Keratinocyte (primary cell): Measurements from ENCODE around the gene USH2A.

Source experiments
- CTCF ChIP-seq, 3 experiments: IDR thresholded peaks in 1 of 3; conservative IDR thresholded peaks in 1 of 3; optimal IDR thresholded peaks in 1 of 3; 2 replicates in 2 of 3; 3 replicates in 1 of 3; pipeline versions ENCODE3 to v1.5.1; 2011; ENCODE audit warnings: low read length in 3 of 3, mild to moderate bottlenecking in 3 of 3, moderate library complexity in 2 of 3, control low read depth in 1 of 3, inconsistent platforms in 1 of 3; ENCODE audit not compliant: insufficient read depth in 2 of 3; ENCODE audit errors: extremely low read depth in 1 of 3
- EZH2 ChIP-seq: IDR thresholded peaks from one replicate; pipeline ENCODE4 v1.6.1; 2012; ENCODE audit warnings: inconsistent platforms, mild to moderate bottlenecking, low read length, moderate library complexity

GRCh38 chr1:215891266-215892057 lies 531.8 kb downstream of the USH2A start:
- TF ChIP-seq CTCF (optimal IDR thresholded peaks at IDR 0.05 in 1 of 3, IDR thresholded peaks at IDR 0.05 in 1 of 3, conservative IDR thresholded peaks at IDR 0.05 in 1 of 3; ENCODE audit: extremely low read depth in 1 of 3, insufficient read depth in 2 of 3, low read length in 3 of 3) (no peak), EZH2 (no peak)
